Stimulated activated CD4-positive, alpha-beta T cell treated with anti-CD3 and anti-CD28 coated beads, Interleukin-1b, Interleukin-23, amount 100 ng/mL, for 24 hours (primary cell): ENCODE results near the gene ZNF346.

ENCODE experiments used
- DNase-seq, 4 experiments: peaks; one replicate each; pipeline ENCODE4 v3.0.0-alpha.2; 2020; ENCODE audit warnings: low read depth in 4 of 4, low spot score in 1 of 4

Gene ZNF346

GRCh38 chr5:177116631-177117373 is 94.3 kb downstream of the ZNF346 start:
- DNase-seq = peak; percentile 52 to 78 (median 66)

- DNase-seq = no peak
Measured at GRCh38 chr5:177117441-177118045, 95.0 kb downstream of the ZNF346 start.

GRCh38 chr5:177122566-177122965 is 100.1 kb downstream of the ZNF346 start:
- no peak for DNase-seq

GRCh38 chr5:177123789-177124485 is 101.4 kb downstream of the ZNF346 start:
- DNase-seq = no peak

- no peak for DNase-seq
Measured at GRCh38 chr5:177124486-177124991, 102.0 kb downstream of the ZNF346 start.

- DNase-seq = no peak
Measured at GRCh38 chr5:177126771-177127170, 104.3 kb downstream of the ZNF346 start.

GRCh38 chr5:177128551-177128981 is 106.1 kb downstream of the ZNF346 start:
- DNase-seq = no peak

- DNase-seq = no peak
Measured at GRCh38 chr5:177130211-177131018, 107.9 kb downstream of the ZNF346 start.
